HEK293 (cell line): ENCODE measurements around the gene RCSD1.

ENCODE experiments used
- EGR2 ChIP-seq: fragments of 450-650 bp; formaldehyde crosslinking; IDR thresholded peaks from 2 replicates; pipeline ENCODE4 v1.5.1; 2016; ENCODE audit warnings: low read depth, missing biosample characterization, missing genetic modification characterization
- INSM2 ChIP-seq: fragments of 450-650 bp; formaldehyde crosslinking; IDR thresholded peaks from 2 replicates; pipeline ENCODE4 v1.5.1; 2016; ENCODE audit warnings: missing biosample characterization, missing genetic modification characterization
- KLF8 ChIP-seq: fragments of 450-650 bp; formaldehyde crosslinking; IDR thresholded peaks from 2 replicates; pipeline ENCODE4 v1.5.1; 2016; ENCODE audit warnings: missing biosample characterization, missing genetic modification characterization
- PRDM2 ChIP-seq: fragments of 450-650 bp; formaldehyde crosslinking; IDR thresholded peaks from 2 replicates; pipeline ENCODE4 v1.5.1; 2016; ENCODE audit warnings: missing biosample characterization, missing genetic modification characterization, borderline replicate concordance
- REPIN1 ChIP-seq: fragments of 450-650 bp; formaldehyde crosslinking; IDR thresholded peaks from 2 replicates; pipeline ENCODE4 v1.5.1; 2017; ENCODE audit warnings: missing biosample characterization, missing genetic modification characterization, low read depth
- SP2 ChIP-seq: fragments of 450-650 bp; formaldehyde crosslinking; IDR thresholded peaks from 2 replicates; pipeline ENCODE4 v1.5.1; 2016; ENCODE audit warnings: missing biosample characterization, missing genetic modification characterization
- SP7 ChIP-seq: fragments of 450-650 bp; formaldehyde crosslinking; IDR thresholded peaks from 2 replicates; pipeline ENCODE4 v1.5.1; 2016; ENCODE audit warnings: missing biosample characterization, missing genetic modification characterization
- ZBTB6 ChIP-seq: fragments of 450-650 bp; formaldehyde crosslinking; IDR thresholded peaks from 2 replicates; pipeline ENCODE4 v1.5.1; 2017; ENCODE audit warnings: missing biosample characterization, missing genetic modification characterization
- ZFP69B ChIP-seq: fragments of 450-650 bp; formaldehyde crosslinking; IDR thresholded peaks from 2 replicates; pipeline ENCODE4 v1.5.1; 2016; ENCODE audit warnings: missing biosample characterization, missing genetic modification characterization
- ZNF175 ChIP-seq: fragments of 450-650 bp; formaldehyde crosslinking; IDR thresholded peaks from 2 replicates; pipeline ENCODE4 v1.5.1; 2016; ENCODE audit warnings: missing biosample characterization, missing genetic modification characterization
- ZNF19 ChIP-seq: fragments of 450-650 bp; formaldehyde crosslinking; IDR thresholded peaks from 2 replicates; pipeline ENCODE4; 2016; ENCODE audit warnings: missing biosample characterization, missing genetic modification characterization, low read depth
- ZNF223 ChIP-seq: fragments of 450-650 bp; formaldehyde crosslinking; IDR thresholded peaks from 2 replicates; pipeline ENCODE4 v1.5.1; 2016; ENCODE audit warnings: missing biosample characterization, missing genetic modification characterization
- ZNF248 ChIP-seq: fragments of 450-650 bp; formaldehyde crosslinking; IDR thresholded peaks from 2 replicates; pipeline ENCODE4 v1.5.1; 2017; ENCODE audit warnings: missing biosample characterization, missing genetic modification characterization
- ZNF280D ChIP-seq: fragments of 450-650 bp; formaldehyde crosslinking; IDR thresholded peaks from 2 replicates; pipeline ENCODE4 v1.5.1; 2016; ENCODE audit warnings: missing biosample characterization, missing genetic modification characterization
- ZNF292 ChIP-seq: fragments of 450-650 bp; formaldehyde crosslinking; IDR thresholded peaks from 2 replicates; pipeline ENCODE4 v1.5.1; 2016; ENCODE audit warnings: low read depth, missing biosample characterization, missing genetic modification characterization, borderline replicate concordance
- ZNF398 ChIP-seq: fragments of 450-650 bp; formaldehyde crosslinking; IDR thresholded peaks from 2 replicates; pipeline ENCODE4 v1.5.1; 2017; ENCODE audit warnings: missing biosample characterization, missing genetic modification characterization
- ZNF513 ChIP-seq: fragments of 450-650 bp; IDR thresholded peaks from 2 replicates; pipeline ENCODE4 v1.5.1; 2018; ENCODE audit warnings: missing biosample characterization, missing genetic modification characterization
- ZNF658 ChIP-seq: fragments of 450-650 bp; formaldehyde crosslinking; IDR thresholded peaks from 2 replicates; pipeline ENCODE4; 2016; ENCODE audit warnings: missing biosample characterization, missing genetic modification characterization
- ZNF670 ChIP-seq: fragments of 450-650 bp; formaldehyde crosslinking; IDR thresholded peaks from 2 replicates; pipeline ENCODE4 v1.5.1; 2016; ENCODE audit warnings: missing biosample characterization, missing genetic modification characterization, low read depth
- ZNF677 ChIP-seq: fragments of 450-650 bp; IDR thresholded peaks from 2 replicates; pipeline ENCODE4 v1.5.0; 2018; ENCODE audit warnings: missing biosample characterization, mild to moderate bottlenecking, missing genetic modification characterization, moderate library complexity
- ZNF837 ChIP-seq: fragments of 450-650 bp; formaldehyde crosslinking; IDR thresholded peaks from 2 replicates; pipeline ENCODE4 v1.5.1; 2016; ENCODE audit warnings: missing biosample characterization, missing genetic modification characterization
- ZSCAN5A ChIP-seq: fragments of 450-650 bp; formaldehyde crosslinking; IDR thresholded peaks from 2 replicates; pipeline ENCODE4 v1.5.1; 2016; ENCODE audit warnings: missing biosample characterization, missing genetic modification characterization

The RCSD1 gene

GRCh38 chr1:167658574-167659328 lies 28.7 kb downstream of the RCSD1 start (continued):
- TF ChIP-seq PRDM2 (no peak), ZBTB6 (tag by site-specific recombination) (no peak), ZNF677 (tag by site-specific recombination) (no peak), SP7 (tag by site-specific recombination) (peak; percentile 100), ZSCAN5A (tag by site-specific recombination) (peak; percentile 61; the same call in 1 of the 2 replicates), ZNF670 (tag by site-specific recombination) (no peak), SP2 (tag by site-specific recombination) (0 out of 2 replicates have a peak, but pooled peaks have one; percentile 16), ZNF19 (tag by site-specific recombination) (0 out of 2 replicates have a peak, but pooled peaks have one; percentile 63), REPIN1 (no peak), ZNF513 (tag by site-specific recombination) (no peak; the same call in 1 of the 2 replicates), ZNF658 (no peak), EGR2 (tag by site-specific recombination) (peak; percentile 60; the same call in 1 of the 2 replicates), ZNF280D (no peak), ZNF175 (tag by site-specific recombination) (no peak), KLF8 (tag by site-specific recombination) (peak; percentile 71), ZNF398 (tag by site-specific recombination) (peak; percentile 93), INSM2 (tag by site-specific recombination) (peak; percentile 99), ZNF292 (no peak), ZNF837 (tag by site-specific recombination) (no peak), ZNF223 (tag by site-specific recombination) (no peak), ZFP69B (tag by site-specific recombination) (peak; percentile 95), ZNF248 (tag by site-specific recombination) (no peak)
